Ishikawa (cell line): ENCODE measurements around the gene SKOR1.

ENCODE experiments used
- CEBPB ChIP-seq: IDR thresholded peaks from 2 replicates; pipeline ENCODE4 v1.6.1; 2012
- CREB1 ChIP-seq: IDR thresholded peaks from 2 replicates; pipeline ENCODE4 v1.6.1; 2012; ENCODE audit warnings: low read depth
- EGR1 ChIP-seq: IDR thresholded peaks from 2 replicates; pipeline ENCODE4 v1.6.1; 2012
- EP300 ChIP-seq: IDR thresholded peaks from 2 replicates; pipeline ENCODE4 v1.6.1; 2012; ENCODE audit warnings: borderline replicate concordance
- FOXM1 ChIP-seq: IDR thresholded peaks from 2 replicates; pipeline ENCODE4 v1.6.1; 2012; ENCODE audit warnings: low read depth, borderline replicate concordance
- RAD21 ChIP-seq: IDR thresholded peaks from 2 replicates; pipeline ENCODE4 v1.6.1; 2012; ENCODE audit warnings: low read depth
- YY1 ChIP-seq: IDR thresholded peaks from 2 replicates; pipeline ENCODE4 v1.6.1; 2012; ENCODE audit warnings: low read depth
- ZBTB7A ChIP-seq: IDR thresholded peaks from 2 replicates; pipeline ENCODE4 v1.6.1; 2012; ENCODE audit warnings: low read depth
- TF ChIP-seq, protein P1 (sequence below): IDR thresholded peaks from 2 replicates; pipeline ENCODE4 v1.6.1; 2012; ENCODE audit warnings: low read depth, mild to moderate bottlenecking

- TF ChIP-seq EGR1 (no peak), FOXM1 (no peak), ZBTB7A (no peak), CEBPB (no peak), EP300 (no peak), RAD21 (no peak), CREB1 (no peak), YY1 (no peak)
- TF ChIP-seq, protein P1, sequence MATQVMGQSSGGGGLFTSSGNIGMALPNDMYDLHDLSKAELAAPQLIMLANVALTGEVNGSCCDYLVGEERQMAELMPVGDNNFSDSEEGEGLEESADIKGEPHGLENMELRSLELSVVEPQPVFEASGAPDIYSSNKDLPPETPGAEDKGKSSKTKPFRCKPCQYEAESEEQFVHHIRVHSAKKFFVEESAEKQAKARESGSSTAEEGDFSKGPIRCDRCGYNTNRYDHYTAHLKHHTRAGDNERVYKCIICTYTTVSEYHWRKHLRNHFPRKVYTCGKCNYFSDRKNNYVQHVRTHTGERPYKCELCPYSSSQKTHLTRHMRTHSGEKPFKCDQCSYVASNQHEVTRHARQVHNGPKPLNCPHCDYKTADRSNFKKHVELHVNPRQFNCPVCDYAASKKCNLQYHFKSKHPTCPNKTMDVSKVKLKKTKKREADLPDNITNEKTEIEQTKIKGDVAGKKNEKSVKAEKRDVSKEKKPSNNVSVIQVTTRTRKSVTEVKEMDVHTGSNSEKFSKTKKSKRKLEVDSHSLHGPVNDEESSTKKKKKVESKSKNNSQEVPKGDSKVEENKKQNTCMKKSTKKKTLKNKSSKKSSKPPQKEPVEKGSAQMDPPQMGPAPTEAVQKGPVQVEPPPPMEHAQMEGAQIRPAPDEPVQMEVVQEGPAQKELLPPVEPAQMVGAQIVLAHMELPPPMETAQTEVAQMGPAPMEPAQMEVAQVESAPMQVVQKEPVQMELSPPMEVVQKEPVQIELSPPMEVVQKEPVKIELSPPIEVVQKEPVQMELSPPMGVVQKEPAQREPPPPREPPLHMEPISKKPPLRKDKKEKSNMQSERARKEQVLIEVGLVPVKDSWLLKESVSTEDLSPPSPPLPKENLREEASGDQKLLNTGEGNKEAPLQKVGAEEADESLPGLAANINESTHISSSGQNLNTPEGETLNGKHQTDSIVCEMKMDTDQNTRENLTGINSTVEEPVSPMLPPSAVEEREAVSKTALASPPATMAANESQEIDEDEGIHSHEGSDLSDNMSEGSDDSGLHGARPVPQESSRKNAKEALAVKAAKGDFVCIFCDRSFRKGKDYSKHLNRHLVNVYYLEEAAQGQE, result no peak
Measured at GRCh38 chr15:67783303-67783702, 42.0 kb upstream of the SKOR1 start.
